Fibroblast of skin of right biceps (primary cell): Measurements from ENCODE around the gene OR14A16.

Experiments used
- DNase-seq: peaks from one replicate; pipeline ENCODE4 v3.0.0-alpha.2; 2013

Gene OR14A16, protein sequence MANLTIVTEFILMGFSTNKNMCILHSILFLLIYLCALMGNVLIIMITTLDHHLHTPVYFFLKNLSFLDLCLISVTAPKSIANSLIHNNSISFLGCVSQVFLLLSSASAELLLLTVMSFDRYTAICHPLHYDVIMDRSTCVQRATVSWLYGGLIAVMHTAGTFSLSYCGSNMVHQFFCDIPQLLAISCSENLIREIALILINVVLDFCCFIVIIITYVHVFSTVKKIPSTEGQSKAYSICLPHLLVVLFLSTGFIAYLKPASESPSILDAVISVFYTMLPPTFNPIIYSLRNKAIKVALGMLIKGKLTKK

GRCh38 chr1:247824023-247824422, at the start of gene OR14A16:
OR14A16 (minus strand) TSS chr1:247824119; CDS start chr1:247815729, 8,390 bp downstream.
- DNase-seq, result no peak

GRCh38 chr1:247865416-247865815, 41.5 kb upstream of the OR14A16 start:
- DNase-seq, result no peak

DNA sequence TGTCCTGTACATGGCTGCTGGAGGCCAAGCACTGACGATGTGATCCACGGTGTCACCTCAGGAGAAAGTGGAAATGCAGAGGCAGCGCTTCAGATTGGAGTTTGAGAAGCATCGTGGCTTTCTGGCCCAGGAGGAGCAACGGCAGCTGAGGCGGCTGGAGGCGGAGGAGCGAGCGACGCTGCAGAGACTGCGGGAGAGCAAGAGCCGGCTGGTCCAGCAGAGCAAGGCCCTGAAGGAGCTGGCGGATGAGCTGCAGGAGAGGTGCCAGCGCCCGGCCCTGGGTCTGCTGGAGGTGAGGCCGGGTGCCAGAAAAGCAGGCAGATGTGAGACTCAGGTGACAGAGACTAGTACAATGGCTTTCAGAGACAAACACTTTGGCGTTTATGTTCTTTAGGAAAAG, 40.7 kb upstream of the OR14A16 start:
- DNase-seq, result no peak

- no peak for DNase-seq
These were observed 38.8 kb upstream of the OR14A16 start for GRCh38 chr1:247862756-247863155.

DNA sequence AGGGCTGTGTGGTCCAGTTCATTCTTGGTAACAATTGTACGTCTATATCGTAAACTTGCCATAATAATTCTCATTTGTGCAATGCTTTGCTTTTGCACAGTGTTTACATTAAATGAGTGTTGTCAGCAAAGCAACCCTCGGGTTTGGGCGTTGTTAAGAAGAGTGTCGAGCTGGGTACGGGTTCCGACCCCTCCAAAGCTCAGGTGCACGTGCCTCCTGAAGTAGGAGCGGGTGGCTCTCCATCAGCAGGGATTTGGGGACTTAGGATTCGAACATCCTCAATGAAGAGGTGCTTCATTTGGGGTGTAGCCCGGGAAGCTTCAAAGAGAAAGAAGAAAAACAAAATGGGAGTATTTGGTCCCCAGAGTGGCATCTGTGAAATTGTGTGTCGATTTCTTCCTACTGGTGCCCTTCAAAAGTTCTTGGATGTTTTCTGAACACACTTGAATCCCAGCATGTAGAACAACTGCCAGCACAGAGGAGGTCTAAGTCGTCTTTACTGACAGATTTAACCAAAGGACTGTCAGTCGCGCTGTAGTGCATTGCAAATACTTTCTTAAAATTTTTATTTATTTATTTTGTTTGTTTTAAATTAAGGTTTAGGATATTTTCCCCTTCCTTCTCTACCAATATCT, 34.2 kb upstream of the OR14A16 start:
- DNase-seq, result no peak

DNA sequence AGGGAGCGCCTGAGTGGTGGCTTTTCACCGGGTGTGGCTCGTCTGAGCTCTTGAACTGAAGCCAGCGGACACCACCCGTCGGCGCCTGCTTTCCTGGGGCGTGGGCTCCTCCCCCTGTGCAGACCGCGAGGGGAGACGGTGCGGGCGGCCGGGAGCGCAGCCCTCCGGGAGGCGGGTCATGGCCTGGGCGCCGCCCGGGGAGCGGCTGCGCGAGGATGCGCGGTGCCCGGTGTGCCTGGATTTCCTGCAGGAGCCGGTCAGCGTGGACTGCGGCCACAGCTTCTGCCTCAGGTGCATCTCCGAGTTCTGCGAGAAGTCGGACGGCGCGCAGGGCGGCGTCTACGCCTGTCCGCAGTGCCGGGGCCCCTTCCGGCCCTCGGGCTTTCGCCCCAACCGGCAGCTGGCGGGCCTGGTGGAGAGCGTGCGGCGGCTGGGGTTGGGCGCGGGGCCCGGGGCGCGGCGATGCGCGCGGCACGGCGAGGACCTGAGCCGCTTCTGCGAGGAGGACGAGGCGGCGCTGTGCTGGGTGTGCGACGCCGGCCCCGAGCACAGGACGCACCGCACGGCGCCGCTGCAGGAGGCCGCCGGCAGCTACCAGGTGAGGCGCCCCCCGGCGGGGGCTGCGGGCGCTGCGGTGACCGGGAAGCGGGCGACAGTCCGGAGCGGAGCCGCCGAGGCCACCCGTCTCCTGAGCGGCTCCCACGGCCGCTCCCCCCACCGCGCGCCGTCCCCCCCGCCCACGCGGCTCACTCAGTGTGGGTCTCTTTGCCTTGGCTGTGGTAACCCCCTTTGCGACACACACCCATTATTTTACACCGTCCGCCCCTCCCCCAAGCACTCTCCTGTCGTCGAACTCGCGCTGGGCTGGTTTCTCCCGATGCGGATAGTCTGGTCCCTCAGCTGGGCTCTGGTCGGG, 33.4 kb upstream of the OR14A16 start, which contains the start of gene TRIM58:
TSS of gene TRIM58 (plus strand) at position 119 of the 916 bp plus-strand sequence. CDS start at position 179, 60 bp downstream.
- DNase-seq, result no peak

DNA sequence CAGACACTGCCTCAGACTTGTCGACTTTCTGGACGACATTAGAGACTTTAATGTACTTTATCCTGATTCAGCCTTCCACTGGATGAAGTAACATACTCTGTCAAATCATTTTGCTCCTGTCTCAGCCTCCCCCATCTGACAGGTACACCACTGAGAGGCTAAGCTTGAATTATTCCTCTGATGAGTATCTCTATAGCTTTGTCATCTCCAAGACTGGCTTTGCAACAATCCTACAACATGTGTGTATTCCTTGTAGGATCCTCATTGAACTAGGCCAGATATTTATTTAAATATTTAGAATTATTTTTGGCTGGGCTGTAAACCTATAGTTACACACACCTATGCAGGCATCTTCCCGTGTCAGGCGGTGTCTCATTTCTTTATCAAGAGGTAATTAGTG, 32.0 kb upstream of the OR14A16 start:
- DNase-seq, result no peak

DNA sequence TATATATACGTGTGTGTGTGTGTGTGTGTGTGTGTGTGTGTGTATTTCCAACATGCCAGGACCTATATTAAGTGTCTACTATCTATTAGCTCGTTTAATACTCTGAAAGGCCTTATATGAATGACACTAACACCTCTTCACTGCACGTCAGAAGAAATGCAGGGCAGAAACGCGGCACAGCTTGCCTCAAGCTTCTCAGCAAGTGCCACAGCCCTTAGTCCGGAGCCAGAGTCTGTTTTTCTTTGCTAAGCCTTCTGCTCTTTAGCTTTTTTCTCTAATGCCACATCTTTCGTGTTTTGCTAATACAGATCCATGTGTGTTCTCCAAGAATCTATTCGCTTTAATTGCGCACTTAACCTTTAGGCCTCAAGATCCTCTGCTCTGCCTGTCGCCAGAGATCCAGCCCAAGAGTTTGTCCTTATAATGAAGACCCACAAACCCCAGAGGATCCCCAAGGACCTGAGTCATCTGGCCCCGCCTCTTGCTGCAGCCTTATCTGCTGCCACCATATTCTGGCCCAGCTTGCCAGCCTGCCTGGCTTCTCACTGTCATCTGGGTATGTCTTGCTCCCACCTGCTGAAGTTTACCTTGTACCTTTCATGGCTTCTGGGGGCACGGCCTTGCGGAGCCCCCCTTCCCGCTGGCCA, 31.1 kb upstream of the OR14A16 start:
- DNase-seq, result no peak

DNA sequence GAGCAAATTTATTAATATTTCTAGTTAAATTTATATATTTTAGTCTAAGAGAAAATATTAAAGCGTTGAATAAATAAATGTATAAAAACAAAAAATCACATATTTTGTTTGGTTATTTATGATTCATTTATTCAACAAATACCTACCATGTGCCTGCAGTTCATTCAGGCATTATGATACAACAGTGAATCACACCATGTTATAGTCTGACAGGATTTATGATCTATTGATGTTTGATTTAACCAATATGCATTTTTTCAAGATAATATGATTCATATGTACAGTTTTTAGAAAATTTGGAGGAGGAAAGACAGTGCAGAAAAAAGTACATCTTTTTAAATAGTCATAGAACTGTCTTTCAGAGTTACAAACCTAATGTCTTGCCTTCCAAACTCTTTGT, 25.7 kb upstream of the OR14A16 start:
- DNase-seq, result no peak

DNA sequence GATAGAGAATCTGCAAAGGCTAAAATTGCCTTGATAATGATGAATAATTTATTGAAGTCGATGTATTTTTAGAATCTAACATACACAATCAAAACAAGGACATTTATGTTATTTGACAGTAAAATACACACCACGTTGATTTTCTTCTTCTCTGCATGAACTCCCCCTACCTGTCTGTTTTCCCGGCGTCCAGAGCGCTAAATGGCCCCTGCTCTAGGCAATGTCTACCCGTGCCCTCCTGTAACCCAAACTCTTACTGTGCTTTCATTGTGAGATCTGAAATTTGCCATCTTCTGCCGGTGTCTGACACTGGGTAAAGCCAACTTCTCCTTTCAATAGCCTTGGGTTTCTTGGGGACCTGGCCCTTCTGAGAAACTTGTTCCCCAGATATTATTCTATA, 24.4 kb upstream of the OR14A16 start:
- no peak for DNase-seq

DNA sequence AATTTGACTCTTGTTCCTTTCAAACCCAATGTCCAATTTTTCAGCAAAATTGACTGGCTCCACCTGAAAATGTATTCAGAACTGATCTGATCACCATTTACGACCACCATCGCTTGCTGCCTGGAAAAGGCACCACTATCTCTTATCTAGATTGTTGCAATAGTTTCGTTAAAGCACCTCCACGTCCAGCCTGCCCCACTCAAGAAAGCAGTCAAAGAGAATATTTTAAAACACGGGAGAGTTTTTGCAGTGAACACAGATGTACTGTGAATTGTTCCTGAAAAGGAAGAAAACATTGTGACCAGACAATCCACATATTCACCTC, 21.7 kb upstream of the OR14A16 start:
- DNase-seq, result no peak

GRCh38 chr1:247845011-247845692, 21.2 kb upstream of the OR14A16 start:
- no peak for DNase-seq

- DNase-seq, result no peak
These were observed 19.5 kb upstream of the OR14A16 start for GRCh38 chr1:247843411-247843810.

DNA sequence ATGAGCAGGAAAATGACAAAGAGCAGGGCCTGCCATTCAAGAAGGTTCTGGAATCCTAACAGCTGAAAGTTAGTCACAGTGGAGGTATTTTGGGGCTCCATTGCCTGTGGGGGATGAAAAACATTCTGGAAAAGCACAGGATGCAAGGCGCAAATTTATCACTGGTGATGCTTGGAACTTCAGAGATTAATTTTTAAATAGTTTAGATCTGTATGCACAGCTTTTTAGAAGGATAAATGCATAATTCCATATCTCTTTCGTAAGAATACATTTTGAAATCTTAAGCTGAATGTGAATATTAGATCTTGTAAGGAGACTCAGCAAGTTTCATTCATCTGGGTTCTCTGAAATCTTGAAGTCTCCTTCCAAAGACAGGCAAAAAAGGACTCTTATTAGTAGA, 17.9 kb upstream of the OR14A16 start, which contains the start of gene OR11L1:
TSS of gene OR11L1 (minus strand) at position 101 of the 400 bp plus-strand sequence. CDS start at position 101, 0 bp downstream.
- no peak for DNase-seq

DNA sequence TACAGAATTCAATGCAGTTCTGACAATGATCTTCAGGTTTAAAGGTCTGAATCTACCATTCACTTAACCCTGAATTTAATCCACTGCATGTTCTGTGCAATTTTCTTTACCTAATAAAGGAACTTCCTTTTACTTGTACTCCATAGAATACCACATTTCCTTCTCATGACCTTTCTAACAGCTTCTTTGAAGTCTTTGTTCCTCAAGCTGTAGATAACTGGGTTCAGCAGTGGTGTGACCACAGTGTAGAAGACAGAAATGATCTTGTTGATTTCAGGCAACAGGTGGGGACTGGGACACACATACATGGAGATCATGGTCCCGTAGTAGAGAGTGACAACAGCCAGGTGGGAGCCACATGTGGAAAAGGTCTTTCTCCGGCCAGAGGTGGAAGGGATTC, 16.9 kb upstream of the OR14A16 start:
- DNase-seq, result no peak

- DNase-seq, result no peak
These were observed 9.7 kb upstream of the OR14A16 start for GRCh38 chr1:247833601-247834000.

- no peak for DNase-seq
These were observed 5.7 kb upstream of the OR14A16 start for GRCh38 chr1:247829656-247830055.

GRCh38 chr1:247825362-247825761, 1.4 kb upstream of the OR14A16 start:
- DNase-seq, result no peak

GRCh38 chr1:247822060-247822459, 1.9 kb downstream of the OR14A16 start:
- DNase-seq, result no peak

- DNase-seq, result no peak
These were observed 11.3 kb downstream of the OR14A16 start for GRCh38 chr1:247812637-247813036.

DNA sequence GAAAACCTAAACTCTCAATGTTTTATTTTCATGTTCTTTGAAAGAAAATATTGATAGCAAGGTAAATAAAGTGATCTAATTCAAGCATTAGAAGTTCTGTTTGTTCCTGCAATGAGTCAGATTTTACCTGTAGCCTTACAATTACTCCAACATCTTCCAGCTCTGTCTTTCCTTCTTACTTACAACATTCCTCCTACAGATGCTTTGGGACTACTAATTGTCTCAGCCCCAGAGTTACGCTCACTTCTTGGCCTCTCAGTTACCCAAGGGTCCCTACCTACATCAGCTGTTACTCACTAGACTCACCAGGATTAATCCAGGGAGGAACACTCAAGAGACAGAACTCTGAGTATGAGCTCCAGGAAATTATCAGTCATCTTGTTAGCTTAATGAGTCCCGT, 26.4 kb downstream of the OR14A16 start:
- no peak for DNase-seq

- DNase-seq, result no peak
These were observed 54.3 kb downstream of the OR14A16 start for GRCh38 chr1:247769603-247770002.
